ENCODE results near the gene SYNRG.
"Not testable (repeated sequence)": the region's sequence is repeated elsewhere in the genome, so short reads cannot be mapped to it uniquely, and the experiment has no call there.

- TF ChIP-seq CTCF, POLR2A, POLR2AphosphoS5 (IDR thresholded peaks at IDR 0.05): not testable (repeated sequence)
Measured at GRCh38 chr17:37511642-37512041, 97.6 kb downstream of the SYNRG start.
